IPS DF 4.7 (cell line): ENCODE results near the gene BBS9.

Experiments used
- DNase-seq: peaks from one replicate; pipeline ENCODE4 v3.0.0-alpha.2; 2013; ENCODE audit warnings: low spot score; ENCODE audit errors: extremely low read depth

The BBS9 gene

GRCh38 chr7:33644489-33644888 is 515.1 kb downstream of the BBS9 start:
- DNase-seq, result no peak

- DNase-seq, result no peak
Measured at GRCh38 chr7:33645104-33645503, 515.7 kb downstream of the BBS9 start.

- no peak for DNase-seq
Measured at GRCh38 chr7:33646166-33646565, 516.8 kb downstream of the BBS9 start.

DNA sequence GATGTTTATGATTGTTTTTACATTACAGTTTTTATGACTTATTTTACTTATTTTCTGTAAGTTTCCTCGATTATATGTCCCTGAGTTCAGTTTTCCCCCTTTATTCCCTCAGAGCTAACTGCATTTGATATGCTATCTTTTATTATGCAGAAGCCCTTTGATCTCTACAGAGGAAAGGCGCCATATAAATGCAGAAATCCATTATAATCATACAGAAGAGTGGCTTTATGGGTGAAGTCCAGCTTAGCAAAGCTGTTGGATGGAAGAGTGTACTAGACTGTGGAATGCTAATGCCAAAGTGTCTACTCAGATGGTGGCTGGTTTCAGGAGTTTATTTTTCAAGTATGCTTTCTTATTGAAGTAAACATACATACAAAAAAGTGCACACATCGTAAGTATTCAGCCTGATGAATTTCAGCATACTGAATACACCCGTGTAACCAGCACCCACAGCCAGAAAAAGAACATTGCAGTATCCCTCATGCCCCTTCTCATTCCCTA is 517.6 kb downstream of the BBS9 start:
- DNase-seq, result no peak

DNA sequence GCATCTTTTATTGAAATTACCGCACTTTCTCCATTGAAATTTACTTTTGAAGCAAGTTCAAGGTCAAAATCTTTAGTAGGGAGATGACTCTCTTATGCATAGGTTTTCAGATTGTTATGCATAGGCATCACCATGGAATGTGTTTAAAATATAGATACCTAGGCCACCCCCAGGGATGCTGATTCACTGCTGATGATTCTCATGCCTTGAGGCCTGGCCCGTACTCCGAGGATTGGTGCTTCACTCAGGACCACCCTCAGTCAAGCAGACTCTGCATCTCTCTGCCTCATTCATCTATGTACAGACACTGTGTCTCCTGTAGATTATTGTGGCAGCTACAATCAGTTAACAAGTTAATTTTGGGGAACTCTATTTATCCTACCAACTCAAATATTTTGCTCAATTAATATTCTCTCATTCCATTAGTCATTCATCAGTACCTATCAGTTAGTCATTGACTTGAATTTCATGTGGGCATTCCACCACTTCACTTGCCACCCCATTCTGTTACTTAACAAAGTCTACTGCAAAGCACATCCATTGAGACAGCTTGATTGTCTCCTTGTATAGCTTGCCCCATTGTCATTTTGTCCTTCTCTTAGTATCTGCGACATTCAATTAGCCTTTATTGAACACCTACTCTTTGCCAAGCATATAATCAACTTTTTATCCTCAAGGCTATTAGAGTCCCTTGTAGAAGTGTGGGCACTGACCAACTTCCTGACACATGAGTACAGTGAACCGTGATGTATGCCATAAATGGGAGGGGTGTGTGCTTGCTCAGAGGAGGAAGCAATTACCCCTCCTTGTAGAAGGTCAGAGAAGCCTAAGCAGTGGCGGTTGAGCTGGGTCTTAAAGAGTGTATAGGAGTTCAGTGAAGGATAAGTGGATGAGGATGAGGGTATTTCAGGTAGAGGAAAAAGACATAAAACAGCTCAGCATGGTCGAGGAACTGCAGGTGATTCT is 520.4 kb downstream of the BBS9 start:
- DNase-seq, result no peak

- no peak for DNase-seq
Measured at GRCh38 chr7:33650828-33651227, 521.5 kb downstream of the BBS9 start.

GRCh38 chr7:33651998-33652515 is 522.7 kb downstream of the BBS9 start:
- no peak for DNase-seq

GRCh38 chr7:33654676-33655075 is 525.3 kb downstream of the BBS9 start:
- DNase-seq, result no peak
